Measurements from ENCODE around the gene ATL3.
A peak's percentile ranks its signal among the peaks of the same experiment; 100 is the strongest.
"Not testable (repeated sequence)": the region's sequence is repeated elsewhere in the genome, so short reads cannot be mapped to it uniquely, and the experiment has no call there.

ATL3 gene

GRCh38 chr11:63652671-63653070 is 18.5 kb downstream of the ATL3 start:
- Histone ChIP-seq H3K4me3 (no peak overlapping the region), H3K27ac (no peak overlapping the region)
- DNase-seq (ENCODE audit: low spot score) = no peak
- TF ChIP-seq CTCF (IDR thresholded peaks at IDR 0.05) = no peak

GRCh38 chr11:63643205-63643604 is 28.0 kb downstream of the ATL3 start:
- TF ChIP-seq CTCF (IDR thresholded peaks at IDR 0.05) = no peak
- Histone ChIP-seq H3K4me3 (no peak overlapping the region), H3K27ac (no peak overlapping the region)
- DNase-seq (ENCODE audit: low spot score) = no peak

GRCh38 chr11:63641727-63642126 is 29.4 kb downstream of the ATL3 start:
- no peak for DNase-seq (ENCODE audit: low spot score)

GRCh38 chr11:63639199-63639832 is 31.9 kb downstream of the ATL3 start:
- no peak for DNase-seq (ENCODE audit: low spot score)
- TF ChIP-seq CTCF (IDR thresholded peaks at IDR 0.05) = peak; percentile 37
- H3K27ac ChIP-seq = peak overlapping the region in 1 of 2 donors; percentile 8
- no peak overlapping the region for H3K4me3 ChIP-seq

More at GRCh38 chr11:63641727-63642126, 29.4 kb downstream of the ATL3 start:
- H3K27ac ChIP-seq = no peak overlapping the region
- no peak overlapping the region for H3K4me3 ChIP-seq
- no peak for TF ChIP-seq CTCF (IDR thresholded peaks at IDR 0.05)

GRCh38 chr11:63638436-63638835 is 32.7 kb downstream of the ATL3 start:
- not testable (repeated sequence) for H3K4me3 ChIP-seq; H3K27ac ChIP-seq; DNase-seq (ENCODE audit: low spot score)

GRCh38 chr11:63635762-63636465 is 35.3 kb downstream of the ATL3 start:
- H3K27ac ChIP-seq = no peak overlapping the region
- DNase-seq (ENCODE audit: low spot score) = no peak

GRCh38 chr11:63629426-63629825 is 41.8 kb downstream of the ATL3 start:
- no peak overlapping the region for H3K27ac ChIP-seq
- H3K4me3 ChIP-seq = no peak overlapping the region
- no peak for DNase-seq (ENCODE audit: low spot score)
- TF ChIP-seq CTCF (IDR thresholded peaks at IDR 0.05) = no peak

More at GRCh38 chr11:63635762-63636465, 35.3 kb downstream of the ATL3 start:
- peak; percentile 58 for TF ChIP-seq CTCF (IDR thresholded peaks at IDR 0.05)
- no peak overlapping the region for H3K4me3 ChIP-seq
